ENCODE measurements around the gene BDNF. TPM values are rescaled to one million over a fixed set of nuclear protein-coding genes. Genes with fewer than 3 reads are reported as not detected.

The BDNF gene
- total and polyA plus RNA-seq, 2 experiments from 2014 or later = 5.1 to 5.2 TPM

- no peaks in the 10 kb centered on the region for H3K79me2 ChIP-seq (replicated peaks; ENCODE audit: insufficient read depth)
- H4K20me1 ChIP-seq (replicated peaks; ENCODE audit: insufficient read depth) = no peaks in the 10 kb centered on the region
- DNase-seq (ENCODE audit: low spot score) (no peak), ATAC-seq (no peak)
- H3K9me2 ChIP-seq (ENCODE audit: insufficient read depth) = peaks cover 3% of the 10 kb centered on the region
- TF ChIP-seq CTCF (conservative IDR thresholded peaks at IDR 0.05; ENCODE audit: low read depth in 2 of 2) = peak; percentile 22 to 54
- no peak for TF ChIP-seq ZNF462 (CRISPR knock-in tag; IDR thresholded peaks at IDR 0.05)
- H3K36me3 ChIP-seq (ENCODE audit: insufficient read depth) = no peaks in the 10 kb centered on the region
- no peak overlapping the region for H3K4me2 ChIP-seq
- no peak overlapping the region for H3K4me3 ChIP-seq
- H3K4me3 Mint-ChIP-seq = no peak overlapping the region
- H2AFZ ChIP-seq = peak overlapping the region; percentile 59; the same call in 1 of the 2 replicates
- no peaks in the 10 kb centered on the region for H3F3A ChIP-seq (replicated peaks; ENCODE audit: low read depth)
- no peak overlapping the region for H3K27ac Mint-ChIP-seq
- no peak overlapping the region for H3K27ac ChIP-seq (ENCODE audit: low read depth)
- no peaks in the 10 kb centered on the region for H3K27me3 ChIP-seq (ENCODE audit: insufficient read depth)
- peaks cover 11% of the 10 kb centered on the region for H3K4me1 ChIP-seq (ENCODE audit: insufficient read depth)
- H3K27me3 Mint-ChIP-seq (ENCODE audit: insufficient read depth, low read depth, poor library complexity) = peaks cover 4% of the 10 kb centered on the region
- H3K9me3 Mint-ChIP-seq = no peaks in the 10 kb centered on the region
- H3K4me1 Mint-ChIP-seq = peaks cover 14% of the 10 kb centered on the region
- H3K36me3 Mint-ChIP-seq (ENCODE audit: low read depth) = no peaks in the 10 kb centered on the region
These were observed 57.3 kb downstream of the BDNF start for GRCh38 chr11:27642954-27643353.

- Histone ChIP-seq H3K36me3 (ENCODE audit: insufficient read depth) (no peaks in the 10 kb centered on the region), H3K4me1 (ENCODE audit: insufficient read depth) (peaks cover 22% of the 10 kb centered on the region), H3K4me2 (no peak overlapping the region), H3F3A (replicated peaks; ENCODE audit: low read depth) (no peaks in the 10 kb centered on the region), H3K9me2 (ENCODE audit: insufficient read depth) (peaks cover 13% of the 10 kb centered on the region), H3K27me3 (ENCODE audit: insufficient read depth) (no peaks in the 10 kb centered on the region), H2AFZ (no peak overlapping the region), H3K4me3 (no peak overlapping the region), H4K20me1 (replicated peaks; ENCODE audit: insufficient read depth) (no peaks in the 10 kb centered on the region), H3K79me2 (replicated peaks; ENCODE audit: insufficient read depth) (no peaks in the 10 kb centered on the region), H3K27ac (ENCODE audit: low read depth) (no peak overlapping the region)
- Mint-ChIP-seq H3K4me3 (no peak overlapping the region), H3K9me3 (no peaks in the 10 kb centered on the region), H3K4me1 (peaks cover 33% of the 10 kb centered on the region), H3K27ac (no peak overlapping the region), H3K36me3 (ENCODE audit: low read depth) (peaks cover 11% of the 10 kb centered on the region; the same call in 2 of the 3 replicates), H3K27me3 (ENCODE audit: insufficient read depth, low read depth, poor library complexity) (peaks cover 5% of the 10 kb centered on the region)
- no peak for ATAC-seq
- DNase-seq (ENCODE audit: low spot score) = no peak
- no peak for TF ChIP-seq EZH2 (IDR thresholded peaks at IDR 0.05; ENCODE audit: low read depth, unreplicated experiment)
- TF ChIP-seq NANOG (IDR thresholded peaks at IDR 0.05; ENCODE audit: borderline replicate concordance) = no peak
- no peak for TF ChIP-seq POLR2AphosphoS5 (IDR thresholded peaks at IDR 0.05; ENCODE audit: low read depth)
- no peak for TF ChIP-seq EZH2phosphoT487 (IDR thresholded peaks at IDR 0.05; ENCODE audit: unreplicated experiment)
- no peak for TF ChIP-seq CTCF (conservative IDR thresholded peaks at IDR 0.05; ENCODE audit: low read depth in 2 of 2)
- TF ChIP-seq ZNF114 (CRISPR knock-in tag; IDR thresholded peaks at IDR 0.05) = no peak
- TF ChIP-seq ETS1 (IDR thresholded peaks at IDR 0.05) = no peak
- no peak for TF ChIP-seq CREB1 (CRISPR knock-in tag; IDR thresholded peaks at IDR 0.05; ENCODE audit: low read depth)
These were observed 59.3 kb downstream of the BDNF start for GRCh38 chr11:27640954-27641353.

Data from GM23338 (cell line).